HL-60 (cell line): Measurements from ENCODE around the gene TIMM44.
A peak's percentile ranks its signal among the peaks of the same experiment; 100 is the strongest.

Experiments used
- DNase-seq, 2 experiments: peaks; one replicate each; pipeline ENCODE4 v3.0.0-alpha.2; 2010 to 2020; ENCODE audit warnings: low read depth in 1 of 2, low spot score in 1 of 2
- H3K27ac ChIP-seq: fragments of 250-450 bp; sonication (Bioruptor Pico); replicated peaks from 2 replicates; pipeline ENCODE4 v1.5.1; 2020; ENCODE audit warnings: mild to moderate bottlenecking, moderate library complexity
- H3K27me3 ChIP-seq: fragments of 250-450 bp; sonication (Bioruptor Pico); 2 replicates; pipeline ENCODE4 v1.5.1; 2021; ENCODE audit warnings: mild to moderate bottlenecking, moderate library complexity; ENCODE audit not compliant: insufficient read depth, poor library complexity, severe bottlenecking
- H3K4me3 ChIP-seq: replicated peaks from 2 replicates; pipeline ENCODE4 v1.5.1; 2011; ENCODE audit warnings: mild to moderate bottlenecking, control low read depth, low read length; ENCODE audit not compliant: insufficient read depth
- GABPA ChIP-seq: IDR thresholded peaks from 2 replicates; pipeline ENCODE4 v1.6.1; 2012; ENCODE audit warnings: low read depth
- POLR2AphosphoS5 ChIP-seq: IDR thresholded peaks from 2 replicates; pipeline ENCODE4 v1.6.1; 2012; ENCODE audit warnings: low read depth
- SPI1 ChIP-seq: IDR thresholded peaks from 2 replicates; pipeline ENCODE4 v1.6.1; 2012; ENCODE audit warnings: low read depth, mild to moderate bottlenecking, borderline replicate concordance
- TF ChIP-seq, protein P1 (sequence below): IDR thresholded peaks from 2 replicates; pipeline ENCODE4 v1.6.1; 2012; ENCODE audit warnings: low read depth; ENCODE audit not compliant: insufficient replicate concordance
- TF ChIP-seq, protein P2 (sequence below): IDR thresholded peaks from one replicate; pipeline ENCODE4 v1.5.1; 2011; ENCODE audit warnings: low read length, control low read depth, inconsistent platforms; ENCODE audit not compliant: insufficient read depth

TIMM44 gene

DNA sequence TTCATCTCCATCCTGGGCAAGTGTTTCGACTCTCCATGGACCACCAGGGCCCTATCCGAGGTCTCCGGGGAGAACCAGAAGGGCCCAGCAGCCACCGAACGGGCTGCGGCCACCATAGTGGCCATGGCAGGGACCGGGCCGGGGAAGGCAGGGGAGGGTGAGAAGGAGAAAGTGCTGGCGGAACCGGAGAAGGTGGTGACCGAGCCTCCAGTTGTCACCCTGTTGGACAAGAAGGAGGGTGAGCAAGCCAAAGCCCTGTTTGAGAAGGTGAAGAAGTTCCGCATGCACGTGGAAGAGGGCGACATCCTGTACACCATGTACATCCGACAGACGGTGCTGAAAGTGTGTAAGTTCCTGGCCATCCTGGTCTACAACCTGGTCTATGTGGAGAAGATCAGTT is 44.5 kb downstream of the TIMM44 start:
- Histone ChIP-seq H3K4me3 (no peak overlapping the region), H3K27ac (no peak overlapping the region), H3K27me3 (no peaks in the 10 kb centered on the region)
- TF ChIP-seq POLR2AphosphoS5: no peak
- no peak for TF ChIP-seq GABPA
- TF ChIP-seq, protein P1, sequence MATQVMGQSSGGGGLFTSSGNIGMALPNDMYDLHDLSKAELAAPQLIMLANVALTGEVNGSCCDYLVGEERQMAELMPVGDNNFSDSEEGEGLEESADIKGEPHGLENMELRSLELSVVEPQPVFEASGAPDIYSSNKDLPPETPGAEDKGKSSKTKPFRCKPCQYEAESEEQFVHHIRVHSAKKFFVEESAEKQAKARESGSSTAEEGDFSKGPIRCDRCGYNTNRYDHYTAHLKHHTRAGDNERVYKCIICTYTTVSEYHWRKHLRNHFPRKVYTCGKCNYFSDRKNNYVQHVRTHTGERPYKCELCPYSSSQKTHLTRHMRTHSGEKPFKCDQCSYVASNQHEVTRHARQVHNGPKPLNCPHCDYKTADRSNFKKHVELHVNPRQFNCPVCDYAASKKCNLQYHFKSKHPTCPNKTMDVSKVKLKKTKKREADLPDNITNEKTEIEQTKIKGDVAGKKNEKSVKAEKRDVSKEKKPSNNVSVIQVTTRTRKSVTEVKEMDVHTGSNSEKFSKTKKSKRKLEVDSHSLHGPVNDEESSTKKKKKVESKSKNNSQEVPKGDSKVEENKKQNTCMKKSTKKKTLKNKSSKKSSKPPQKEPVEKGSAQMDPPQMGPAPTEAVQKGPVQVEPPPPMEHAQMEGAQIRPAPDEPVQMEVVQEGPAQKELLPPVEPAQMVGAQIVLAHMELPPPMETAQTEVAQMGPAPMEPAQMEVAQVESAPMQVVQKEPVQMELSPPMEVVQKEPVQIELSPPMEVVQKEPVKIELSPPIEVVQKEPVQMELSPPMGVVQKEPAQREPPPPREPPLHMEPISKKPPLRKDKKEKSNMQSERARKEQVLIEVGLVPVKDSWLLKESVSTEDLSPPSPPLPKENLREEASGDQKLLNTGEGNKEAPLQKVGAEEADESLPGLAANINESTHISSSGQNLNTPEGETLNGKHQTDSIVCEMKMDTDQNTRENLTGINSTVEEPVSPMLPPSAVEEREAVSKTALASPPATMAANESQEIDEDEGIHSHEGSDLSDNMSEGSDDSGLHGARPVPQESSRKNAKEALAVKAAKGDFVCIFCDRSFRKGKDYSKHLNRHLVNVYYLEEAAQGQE: no peak
- no peak for DNase-seq

DNA sequence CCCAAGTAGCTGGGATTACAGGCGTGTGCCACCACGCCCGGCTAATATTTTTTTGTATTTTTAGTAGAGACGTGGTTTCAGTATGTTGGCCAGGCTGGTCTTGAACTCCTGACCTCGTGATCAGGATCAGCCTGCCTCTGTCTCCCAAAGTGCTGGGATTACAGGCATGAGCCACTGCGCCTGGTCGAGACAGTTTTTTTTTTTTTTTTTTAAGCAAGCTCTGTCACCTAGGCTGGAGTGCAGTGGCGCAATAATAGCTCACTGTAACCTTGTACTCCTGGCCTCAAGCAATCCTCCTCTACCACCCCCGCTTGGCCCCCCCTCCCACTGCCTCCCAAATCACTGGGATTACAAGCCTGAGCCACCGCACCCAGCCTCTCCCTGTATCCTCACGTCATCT is 46.2 kb downstream of the TIMM44 start:
- Histone ChIP-seq H3K4me3 (no peak overlapping the region), H3K27me3 (no peaks in the 10 kb centered on the region), H3K27ac (peak overlapping the region; percentile 33)
- TF ChIP-seq POLR2AphosphoS5 (no peak), SPI1 (no peak)
- TF ChIP-seq, protein P2, sequence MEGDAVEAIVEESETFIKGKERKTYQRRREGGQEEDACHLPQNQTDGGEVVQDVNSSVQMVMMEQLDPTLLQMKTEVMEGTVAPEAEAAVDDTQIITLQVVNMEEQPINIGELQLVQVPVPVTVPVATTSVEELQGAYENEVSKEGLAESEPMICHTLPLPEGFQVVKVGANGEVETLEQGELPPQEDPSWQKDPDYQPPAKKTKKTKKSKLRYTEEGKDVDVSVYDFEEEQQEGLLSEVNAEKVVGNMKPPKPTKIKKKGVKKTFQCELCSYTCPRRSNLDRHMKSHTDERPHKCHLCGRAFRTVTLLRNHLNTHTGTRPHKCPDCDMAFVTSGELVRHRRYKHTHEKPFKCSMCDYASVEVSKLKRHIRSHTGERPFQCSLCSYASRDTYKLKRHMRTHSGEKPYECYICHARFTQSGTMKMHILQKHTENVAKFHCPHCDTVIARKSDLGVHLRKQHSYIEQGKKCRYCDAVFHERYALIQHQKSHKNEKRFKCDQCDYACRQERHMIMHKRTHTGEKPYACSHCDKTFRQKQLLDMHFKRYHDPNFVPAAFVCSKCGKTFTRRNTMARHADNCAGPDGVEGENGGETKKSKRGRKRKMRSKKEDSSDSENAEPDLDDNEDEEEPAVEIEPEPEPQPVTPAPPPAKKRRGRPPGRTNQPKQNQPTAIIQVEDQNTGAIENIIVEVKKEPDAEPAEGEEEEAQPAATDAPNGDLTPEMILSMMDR: no peak
- TF ChIP-seq, protein P1: no peak
- peak in 1 of 2 experiments; percentile 52 for DNase-seq

DNA sequence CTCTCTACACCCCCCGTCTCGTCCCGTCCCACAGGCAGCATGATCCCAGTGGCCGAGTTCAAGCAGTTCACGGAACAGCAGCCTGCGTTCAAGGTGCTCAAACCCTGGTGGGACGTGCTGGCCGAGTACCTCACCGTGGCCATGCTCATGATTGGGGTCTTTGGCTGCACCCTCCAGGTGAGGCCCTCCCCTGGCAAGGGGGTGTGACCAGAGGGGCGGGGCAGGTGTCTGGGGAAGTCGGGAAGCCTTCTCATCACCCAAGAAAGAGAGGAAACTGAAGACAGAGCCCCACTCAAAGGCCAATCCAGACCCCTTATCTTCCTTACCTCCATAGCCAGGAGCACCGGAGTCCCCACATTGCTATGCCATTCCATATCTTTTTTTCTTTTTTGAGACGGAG is 47.9 kb downstream of the TIMM44 start:
- Histone ChIP-seq H3K4me3 (no peak overlapping the region), H3K27me3 (no peaks in the 10 kb centered on the region), H3K27ac (no peak overlapping the region)
- TF ChIP-seq, protein P2: no peak
- no peak for TF ChIP-seq POLR2AphosphoS5
- no peak for TF ChIP-seq GABPA
- TF ChIP-seq, protein P1: no peak
- no peak for TF ChIP-seq SPI1
- no peak for DNase-seq
